Thyroid gland (tissue), 4 donors: ENCODE data around the gene CFAP410.

Experiments
- POLR2A ChIP-seq, 2 donors: fragments of 450-650 bp; IDR thresholded peaks; one replicate each; pipeline ENCODE4 v1.6.1; 2017; ENCODE audit warnings: antibody characterized with exemption in 2 of 2, mild to moderate bottlenecking in 2 of 2, moderate library complexity in 1 of 2
- TF ChIP-seq, protein P1 (sequence below), 6 experiments: fragments of 200-600 bp in 3 of 6; fragments of 450-650 bp in 3 of 6; sonication (generic) in 3 of 6; IDR thresholded peaks; one replicate each; pipeline ENCODE4 v1.5.1; 2016 to 2019; ENCODE audit warnings: antibody characterized with exemption in 6 of 6, mild to moderate bottlenecking in 2 of 6, inconsistent platforms in 1 of 6, moderate library complexity in 1 of 6

DNA sequence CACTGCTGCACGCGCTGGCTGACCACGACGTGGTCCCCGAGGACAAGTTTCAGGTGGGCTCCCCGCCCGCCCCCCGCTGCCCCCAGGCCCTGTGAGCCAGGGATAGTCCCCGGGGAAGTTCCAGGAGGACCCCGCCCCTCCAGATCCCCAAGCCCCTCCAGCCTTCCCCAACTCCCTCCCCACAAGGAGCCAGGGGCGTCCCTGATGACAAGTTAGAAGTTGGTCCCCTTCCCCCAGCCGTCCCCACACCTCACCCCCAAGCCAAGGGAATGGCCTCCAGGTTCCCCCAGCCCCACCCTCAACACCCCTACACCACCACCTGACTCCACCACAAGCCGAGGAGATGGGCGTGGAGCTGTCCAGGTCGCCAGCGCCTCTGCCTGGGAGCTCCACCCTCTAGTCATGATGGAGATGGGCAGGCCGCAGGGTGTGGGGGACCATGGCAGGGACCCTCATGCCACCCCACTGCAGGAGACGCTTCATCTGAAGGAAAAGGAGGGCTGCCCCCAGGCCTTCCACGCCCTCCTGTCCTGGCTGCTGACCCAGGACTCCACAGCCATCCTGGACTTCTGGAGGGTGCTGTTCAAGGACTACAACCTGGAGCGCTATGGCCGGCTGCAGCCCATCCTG is 53.0 kb downstream of the CFAP410 start:
- TF ChIP-seq, protein P1, sequence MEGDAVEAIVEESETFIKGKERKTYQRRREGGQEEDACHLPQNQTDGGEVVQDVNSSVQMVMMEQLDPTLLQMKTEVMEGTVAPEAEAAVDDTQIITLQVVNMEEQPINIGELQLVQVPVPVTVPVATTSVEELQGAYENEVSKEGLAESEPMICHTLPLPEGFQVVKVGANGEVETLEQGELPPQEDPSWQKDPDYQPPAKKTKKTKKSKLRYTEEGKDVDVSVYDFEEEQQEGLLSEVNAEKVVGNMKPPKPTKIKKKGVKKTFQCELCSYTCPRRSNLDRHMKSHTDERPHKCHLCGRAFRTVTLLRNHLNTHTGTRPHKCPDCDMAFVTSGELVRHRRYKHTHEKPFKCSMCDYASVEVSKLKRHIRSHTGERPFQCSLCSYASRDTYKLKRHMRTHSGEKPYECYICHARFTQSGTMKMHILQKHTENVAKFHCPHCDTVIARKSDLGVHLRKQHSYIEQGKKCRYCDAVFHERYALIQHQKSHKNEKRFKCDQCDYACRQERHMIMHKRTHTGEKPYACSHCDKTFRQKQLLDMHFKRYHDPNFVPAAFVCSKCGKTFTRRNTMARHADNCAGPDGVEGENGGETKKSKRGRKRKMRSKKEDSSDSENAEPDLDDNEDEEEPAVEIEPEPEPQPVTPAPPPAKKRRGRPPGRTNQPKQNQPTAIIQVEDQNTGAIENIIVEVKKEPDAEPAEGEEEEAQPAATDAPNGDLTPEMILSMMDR (IDR thresholded peaks at IDR 0.05), result no peak
- TF ChIP-seq POLR2A (IDR thresholded peaks at IDR 0.05), result no peak
